Naive thymus-derived CD8-positive, alpha-beta T cell (primary cell): ENCODE results near the gene UQCRC1. TPM values are rescaled to one million over a fixed set of nuclear protein-coding genes. Genes with fewer than 3 reads are reported as not detected.
"Not testable (repeated sequence)": the region's sequence is repeated elsewhere in the genome, so short reads cannot be mapped to it uniquely, and the experiment has no call there.

Experiments
- ATAC-seq, 2 donors: fragments of 150-1000 bp; cut with Tn5 transposase in 1 of 2; sonication (Bioruptor Pico), chemical (Tn5 transposase) in 1 of 2; 1 replicate in 1 of 2; 2 replicates in 1 of 2; pipeline ENCODE4 v1.10.0; 2021; ENCODE audit warnings: mild to moderate bottlenecking in 2 of 2, moderate library complexity in 2 of 2
- POLR2A ChIA-PET: fragments of 350-600 bp; sonication (Branson Sonifier 250); formaldehyde crosslinking; loops from one replicate; lab custom pipeline; 2021; ENCODE audit warnings: antibody characterized with exemption; lab: Charles Lee
- DNase-seq, 10 donors: peaks; one replicate each; pipeline versions ENCODE4 v3.0.0 to v3.0.0-alpha.2; 2020 to 2022
- H3K27ac Mint-ChIP-seq, 10 donors: one replicate each; pipeline ENCODE4 v1.8.0; 2020 to 2022; ENCODE audit warnings: mild to moderate bottlenecking in 10 of 10, mixed read lengths in 10 of 10, moderate library complexity in 4 of 10, inconsistent platforms in 1 of 10
- H3K27me3 Mint-ChIP-seq, 5 donors: one replicate each; pipeline ENCODE4 v1.8.0; 2021 to 2022; ENCODE audit warnings: mixed read lengths in 5 of 5
- H3K36me3 Mint-ChIP-seq, 3 donors: one replicate each; pipeline ENCODE4 v1.8.0; 2020 to 2022; ENCODE audit warnings: mixed read lengths in 3 of 3, mild to moderate bottlenecking in 2 of 3, inconsistent platforms in 1 of 3
- H3K4me1 Mint-ChIP-seq, 4 donors: one replicate each; pipeline ENCODE4 v1.8.0; 2021 to 2022; ENCODE audit warnings: mixed read lengths in 4 of 4
- H3K4me3 Mint-ChIP-seq, 10 donors: one replicate each; pipeline ENCODE4 v1.8.0; 2020 to 2022; ENCODE audit warnings: mild to moderate bottlenecking in 10 of 10, mixed read lengths in 10 of 10, moderate library complexity in 6 of 10, inconsistent platforms in 1 of 10
- H3K9me3 Mint-ChIP-seq, 9 donors: one replicate each; pipeline ENCODE4 v1.8.0; 2020 to 2022; ENCODE audit warnings: mixed read lengths in 9 of 9, mild to moderate bottlenecking in 3 of 9, inconsistent platforms in 1 of 9, moderate library complexity in 1 of 9
- microRNA-seq: library from miRNA; unstranded; fragments of <30 nt; microRNA quantifications from one replicate; pipeline ENCODE4 v1.2.0, GENCODE V29; 2022; ENCODE audit warnings: borderline microRNAs expressed
- polyA plus RNA-seq, 3 donors: library from polyadenylated mRNA; unstranded; fragments of 300-500 nt; fragmentation: Illumina TruSeq; gene quantifications; one replicate each; pipeline ENCODE4 v1.2.3, GENCODE V29; 2021
- total RNA-seq, 8 experiments: library from RNA in 2 of 8; stranded (reverse) in 2 of 8; gene quantifications; one replicate each; pipeline ENCODE4 v1.2.3 and lab custom pipeline; 2021 to 2026

UQCRC1 gene
- total and polyA plus RNA-seq, 5 experiments from 2014 or later = 78.8 to 167 (median 143) TPM

- H3K36me3 Mint-ChIP-seq = no peaks in the 10 kb centered on the region
- no peak for ATAC-seq
- H3K27ac Mint-ChIP-seq = no peak overlapping the region
- POLR2A ChIA-PET = interaction anchor here (0.7 to 0.8 kb wide), 2 partner anchors 55 to 123 kb away, joined by 3 read pairs; partner anchors contain the start of gene UQCRC1
- DNase-seq = no peak
- H3K9me3 Mint-ChIP-seq = no peaks in the 10 kb centered on the region
- peak overlapping the region in 3 of 10 donors; percentile 15 to 38 (median 36) for H3K4me3 Mint-ChIP-seq
- peaks cover 14 to 26% (median 21%) of the 10 kb centered on the region in 4 donors for H3K4me1 Mint-ChIP-seq
- H3K27me3 Mint-ChIP-seq = no peaks in the 10 kb centered on the region
Measured at GRCh38 chr3:48553886-48554845, 55.3 kb downstream of the UQCRC1 start.

GRCh38 chr3:48553361-48553760 is 56.1 kb downstream of the UQCRC1 start:
- peak overlapping the region in 1 of 10 donors; percentile 34 for H3K4me3 Mint-ChIP-seq
- no peaks in the 10 kb centered on the region for H3K27me3 Mint-ChIP-seq
- H3K36me3 Mint-ChIP-seq = no peaks in the 10 kb centered on the region
- H3K4me1 Mint-ChIP-seq = peaks cover 12 to 24% (median 22%) of the 10 kb centered on the region in 4 donors
- POLR2A ChIA-PET = interaction anchor here (0.6 to 0.8 kb wide), 2 partner anchors 56 to 80 kb away, joined by 3 to 6 read pairs; partner anchors contain the start of gene UQCRC1
- DNase-seq (no peak), ATAC-seq (no peak)
- H3K27ac Mint-ChIP-seq = no peak overlapping the region
- no peaks in the 10 kb centered on the region for H3K9me3 Mint-ChIP-seq

DNA sequence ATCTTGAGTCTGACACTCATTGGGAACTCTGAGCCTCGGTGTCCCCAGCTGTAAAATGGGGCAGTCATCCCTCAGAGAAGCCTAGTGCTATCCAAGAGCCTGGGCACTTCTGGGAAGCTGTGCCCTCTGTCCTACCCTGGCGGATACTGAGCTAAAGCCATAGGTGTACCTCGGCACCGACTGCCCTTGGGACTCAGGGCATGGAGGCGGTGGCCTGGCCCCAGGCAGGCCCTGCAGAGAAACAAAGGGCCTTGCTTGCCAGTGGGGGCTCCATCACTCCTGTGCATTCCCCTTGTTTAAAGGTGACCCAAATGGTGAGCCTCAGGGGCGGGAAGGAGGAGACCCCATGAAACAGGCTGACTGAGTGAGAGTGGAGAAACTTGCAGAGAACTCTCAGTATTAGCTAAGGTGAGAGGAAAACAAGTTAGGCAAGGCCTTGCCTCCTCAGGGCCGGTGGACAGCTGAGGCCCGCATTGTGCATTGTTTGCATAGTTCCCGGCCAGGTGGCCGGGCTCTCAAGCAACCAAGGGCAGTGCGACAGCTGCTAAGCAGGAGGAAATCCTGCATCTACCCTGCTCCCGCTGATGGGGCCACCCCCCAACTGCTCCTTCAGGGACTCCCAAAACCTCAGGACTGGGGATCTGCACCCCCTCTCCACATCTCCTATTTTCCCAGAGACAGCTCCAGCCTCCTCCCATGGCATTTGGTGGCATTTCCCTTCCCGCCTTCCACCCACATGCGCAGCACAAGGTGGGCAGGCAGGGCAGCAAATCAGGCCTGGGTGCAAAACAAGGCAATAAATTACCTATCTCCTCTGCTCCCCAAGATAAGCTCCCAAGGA is 57.1 kb downstream of the UQCRC1 start:
- no peaks in the 10 kb centered on the region for H3K9me3 Mint-ChIP-seq
- DNase-seq (peak in 1 of 10 donors; percentile 53), ATAC-seq (no peak)
- H3K27me3 Mint-ChIP-seq = no peaks in the 10 kb centered on the region
- H3K4me1 Mint-ChIP-seq = peaks cover 9 to 19% (median 17%) of the 10 kb centered on the region in 4 donors
- no peak overlapping the region for H3K27ac Mint-ChIP-seq
- H3K36me3 Mint-ChIP-seq = no peaks in the 10 kb centered on the region
- POLR2A ChIA-PET = interaction anchor here (0.5 kb wide), 1 partner anchor 113 kb away, joined by 3 read pairs; no protein-coding TSS in a partner anchor
- no peak overlapping the region for H3K4me3 Mint-ChIP-seq

- H3K27me3 Mint-ChIP-seq, H3K4me3 Mint-ChIP-seq, H3K27ac Mint-ChIP-seq, H3K36me3 Mint-ChIP-seq, ATAC-seq, POLR2A ChIA-PET, H3K9me3 Mint-ChIP-seq, DNase-seq: not testable (repeated sequence)
- H3K4me1 Mint-ChIP-seq = peaks cover 7 to 17% (median 14%) of the 10 kb centered on the region in 4 donors
Measured at GRCh38 chr3:48551651-48552050, 57.8 kb downstream of the UQCRC1 start.

Small RNA genes lying within 50 kb of the gene (microRNA-seq; reads per million reads assigned to microRNA genes)
- gene MIR4793 (not detected), gene MIR6823 (not detected), gene MIR711 (not detected)

Other genes starting within 250 kb of the UQCRC1 start
- not detected for gene FBXW12, start 237.4 kb downstream of the UQCRC1 start, total RNA-seq
- gene FBXW12, start 237.4 kb downstream of the UQCRC1 start, polyA plus RNA-seq = not detected
- 1 to 10 TPM; 2.0 to 3.2 TPM for gene PLXNB1, start 179.6 kb downstream of the UQCRC1 start, total RNA-seq
- gene PLXNB1, start 179.6 kb downstream of the UQCRC1 start, polyA plus RNA-seq = not detected
- gene CCDC51, start 169.5 kb downstream of the UQCRC1 start, total RNA-seq = 1 to 10 TPM; 4.6 to 4.7 TPM
- gene CCDC51, start 169.5 kb downstream of the UQCRC1 start, polyA plus RNA-seq = 10 to 100 TPM in 2 of 3 donors, 1 to 10 TPM in 1; 8.6 to 12.9 (median 11.8) TPM
- 100 to 1,000 TPM; 274 to 291 TPM for gene TMA7, start 169.4 kb downstream of the UQCRC1 start, total RNA-seq
- gene TMA7, start 169.4 kb downstream of the UQCRC1 start, polyA plus RNA-seq = 100 to 1,000 TPM; 714 to 931 (median 847) TPM
- 10 to 100 TPM; 13.2 to 13.5 TPM for gene ATRIP, start 162.9 kb downstream of the UQCRC1 start, total RNA-seq
- 10 to 100 TPM in 2 of 3 donors, 1 to 10 TPM in 1; 8.9 to 17.5 (median 13.1) TPM for gene ATRIP, start 162.9 kb downstream of the UQCRC1 start, polyA plus RNA-seq
- gene SHISA5, start 105.5 kb downstream of the UQCRC1 start, total RNA-seq = 100 to 1,000 TPM; 176 to 186 TPM
- 100 to 1,000 TPM; 341 to 364 (median 359) TPM for gene SHISA5, start 105.5 kb downstream of the UQCRC1 start, polyA plus RNA-seq
- 1 to 10 TPM; 2.4 to 3.0 TPM for gene PFKFB4, start 52.8 kb downstream of the UQCRC1 start, total RNA-seq
- gene PFKFB4, start 52.8 kb downstream of the UQCRC1 start, polyA plus RNA-seq = 1 to 10 TPM; 1.1 to 3.3 (median 1.9) TPM
- under 1 TPM in 1 of 2 experiments, not detected in 1; 0.25 TPM for gene UCN2, start 45.9 kb downstream of the UQCRC1 start, total RNA-seq
- not detected for gene UCN2, start 45.9 kb downstream of the UQCRC1 start, polyA plus RNA-seq
- 1 to 10 TPM; 1.6 to 1.8 TPM for gene COL7A1, start 14.3 kb downstream of the UQCRC1 start, total RNA-seq
- under 1 TPM in 1 of 3 donors, not detected in 2; 0.27 TPM for gene COL7A1, start 14.3 kb downstream of the UQCRC1 start, polyA plus RNA-seq
- gene TMEM89, start 12.1 kb upstream of the UQCRC1 start, total RNA-seq = not detected
- gene TMEM89, start 12.1 kb upstream of the UQCRC1 start, polyA plus RNA-seq = not detected
- gene SLC26A6, start 25.8 kb upstream of the UQCRC1 start, total RNA-seq = 10 to 100 TPM; 28.6 to 30.6 TPM
- 1 to 10 TPM; 3.0 to 3.7 (median 3.5) TPM for gene SLC26A6, start 25.8 kb upstream of the UQCRC1 start, polyA plus RNA-seq
- gene CELSR3, start 53.2 kb upstream of the UQCRC1 start, total RNA-seq = 1 to 10 TPM; 7.1 to 7.9 TPM
- under 1 TPM; 0.21 to 0.60 (median 0.42) TPM for gene CELSR3, start 53.2 kb upstream of the UQCRC1 start, polyA plus RNA-seq
- 10 to 100 TPM; 18.1 to 18.7 TPM for gene NCKIPSD, start 76.3 kb upstream of the UQCRC1 start, total RNA-seq
- gene NCKIPSD, start 76.3 kb upstream of the UQCRC1 start, polyA plus RNA-seq = 10 to 100 TPM in 1 of 3 donors, 1 to 10 TPM in 2; 8.1 to 14.2 (median 8.5) TPM
- gene IP6K2, start 107.6 kb upstream of the UQCRC1 start, total RNA-seq = 10 to 100 TPM; 88.1 to 91.5 TPM
- gene IP6K2, start 107.6 kb upstream of the UQCRC1 start, polyA plus RNA-seq = 10 to 100 TPM; 46.4 to 58.8 (median 51.4) TPM
- gene PRKAR2A, start 238.2 kb upstream of the UQCRC1 start, total RNA-seq = 10 to 100 TPM; 37.3 to 40.5 TPM
- gene PRKAR2A, start 238.2 kb upstream of the UQCRC1 start, polyA plus RNA-seq = 10 to 100 TPM; 10.3 to 14.0 (median 11.0) TPM